Neural cell (in vitro differentiated cells): ENCODE data around the gene CHST2. TPM values are rescaled to one million over a fixed set of nuclear protein-coding genes. Genes with fewer than 3 reads are reported as not detected.

ENCODE experiments used
- H2AFZ ChIP-seq: fragments of 200-600, 300-800 bp; sonication (generic), shearing (Covaris generic); 2 replicates; pipeline ENCODE4 v1.6.0; 2014; ENCODE audit warnings: low read depth, mild to moderate bottlenecking, antibody characterized with exemption, low read length, moderate library complexity
- H3F3A ChIP-seq: fragments of 200-600 bp; shearing (Covaris generic); 2 replicates; pipeline ENCODE4 v1.6.1; 2016; ENCODE audit warnings: mild to moderate bottlenecking, moderate library complexity, mixed read lengths, antibody characterized with exemption, low read length; ENCODE audit not compliant: insufficient read depth, poor library complexity, severe bottlenecking
- H3K27ac ChIP-seq: fragments of 200-600, 300-800 bp; sonication (generic), shearing (Covaris generic); 2 replicates; pipeline ENCODE4 v1.5.1; 2014; ENCODE audit warnings: mild to moderate bottlenecking, low read length, moderate library complexity
- H3K27me3 ChIP-seq: fragments of 300-800, 200-600 bp; sonication (generic), shearing (Covaris generic); 2 replicates; pipeline ENCODE4 v1.6.0; 2014; ENCODE audit warnings: mild to moderate bottlenecking, low read depth, low read length, moderate library complexity; ENCODE audit not compliant: insufficient read depth
- H3K36me3 ChIP-seq: fragments of 300-800, 200-600 bp; sonication (generic), shearing (Covaris generic); 2 replicates; pipeline ENCODE4 v1.5.1; 2014; ENCODE audit warnings: mild to moderate bottlenecking, antibody characterized with exemption, low read length, moderate library complexity; ENCODE audit not compliant: insufficient read depth
- H3K4me2 ChIP-seq: fragments of 300-800, 200-600 bp; sonication (generic), shearing (Covaris generic); 2 replicates; pipeline ENCODE4 v1.6.0; 2014; ENCODE audit warnings: mild to moderate bottlenecking, low read length
- H3K4me3 ChIP-seq: fragments of 300-800, 200-600 bp; sonication (generic), shearing (Covaris generic); 2 replicates; pipeline ENCODE4 v1.5.1; 2014; ENCODE audit warnings: mild to moderate bottlenecking, low read length, moderate library complexity
- H3K79me2 ChIP-seq: fragments of 200-600 bp; shearing (Covaris generic); replicated peaks from 2 replicates; pipeline ENCODE4 v1.6.0; 2014; ENCODE audit warnings: mild to moderate bottlenecking, low read length, moderate library complexity; ENCODE audit not compliant: insufficient read depth
- H3K9ac ChIP-seq: fragments of 300-800, 200-600 bp; sonication (generic), shearing (Covaris generic); 2 replicates; pipeline ENCODE4 v1.6.1; 2016; ENCODE audit warnings: mild to moderate bottlenecking, low read length, mixed read lengths
- H3K9me2 ChIP-seq: fragments of 200-600 bp; shearing (Covaris generic); 2 replicates; pipeline ENCODE4 v1.6.1; 2016; ENCODE audit warnings: mild to moderate bottlenecking, low read length, mixed read lengths; ENCODE audit not compliant: insufficient read depth
- H3K9me3 ChIP-seq: fragments of 200-600, 300-800 bp; sonication (generic), shearing (Covaris generic); 2 replicates; pipeline ENCODE4 v1.6.1; 2016; ENCODE audit warnings: mild to moderate bottlenecking, mixed run types, low read length, moderate library complexity, mixed read lengths
- H4K20me1 ChIP-seq: fragments of 200-600 bp; shearing (Covaris generic); 2 replicates; pipeline ENCODE4 v1.6.1; 2016; ENCODE audit warnings: mild to moderate bottlenecking, mixed run types; ENCODE audit not compliant: insufficient read depth
- EP300 ChIP-seq: fragments of 450-650 bp; conservative IDR thresholded peaks from 2 replicates; pipeline ENCODE4 v1.6.1; 2014; ENCODE audit warnings: antibody characterized with exemption, mild to moderate bottlenecking, moderate library complexity; ENCODE audit not compliant: poor library complexity, severe bottlenecking
- EZH2 ChIP-seq: fragments of 200-600, 300-800 bp; shearing (Covaris generic), sonication (generic); IDR thresholded peaks from 2 replicates; pipeline ENCODE4 v1.6.1; 2014; ENCODE audit warnings: antibody characterized with exemption, low read length, borderline replicate concordance, mild to moderate bottlenecking; ENCODE audit not compliant: insufficient read depth, poor library complexity, severe bottlenecking
- MXI1 ChIP-seq: fragments of 450-650 bp; conservative IDR thresholded peaks from 2 replicates; pipeline ENCODE4 v1.6.1; 2014; ENCODE audit warnings: antibody characterized with exemption, mild to moderate bottlenecking; ENCODE audit not compliant: poor library complexity, severe bottlenecking
- POLR2AphosphoS5 ChIP-seq: IDR thresholded peaks from 2 replicates; pipeline ENCODE4 v1.6.1; 2012
- RAD21 ChIP-seq: fragments of 450-650 bp; conservative IDR thresholded peaks from 2 replicates; pipeline ENCODE4 v1.6.1; 2014; ENCODE audit warnings: antibody characterized with exemption, mild to moderate bottlenecking, moderate library complexity
- SMC3 ChIP-seq: fragments of 450-650 bp; conservative IDR thresholded peaks from 2 replicates; pipeline ENCODE4 v1.6.1; 2014; ENCODE audit warnings: antibody characterized with exemption, mild to moderate bottlenecking, moderate library complexity; ENCODE audit not compliant: poor library complexity
- TAF1 ChIP-seq: IDR thresholded peaks from 2 replicates; pipeline ENCODE4 v1.6.1; 2012; ENCODE audit warnings: low read depth
- polyA plus RNA-seq: library from polyadenylated mRNA; depleted of rRNA; stranded (reverse); fragments of >200 nt; gene quantifications from 2 replicates; pipeline ENCODE4 v1.2.3, GENCODE V29; 2014
- TF ChIP-seq, protein P1 (sequence below): IDR thresholded peaks from 2 replicates; pipeline ENCODE4 v1.6.1; 2012; ENCODE audit warnings: borderline replicate concordance
- TF ChIP-seq, protein P2 (sequence below): fragments of 450-650 bp; IDR thresholded peaks from 2 replicates; pipeline ENCODE4 v1.5.1; 2014; ENCODE audit warnings: antibody characterized with exemption, mild to moderate bottlenecking, moderate library complexity; ENCODE audit not compliant: poor library complexity, severe bottlenecking

Gene CHST2
- polyA plus RNA-seq, 1 donor from 2014 or later: 5.0 TPM

DNA sequence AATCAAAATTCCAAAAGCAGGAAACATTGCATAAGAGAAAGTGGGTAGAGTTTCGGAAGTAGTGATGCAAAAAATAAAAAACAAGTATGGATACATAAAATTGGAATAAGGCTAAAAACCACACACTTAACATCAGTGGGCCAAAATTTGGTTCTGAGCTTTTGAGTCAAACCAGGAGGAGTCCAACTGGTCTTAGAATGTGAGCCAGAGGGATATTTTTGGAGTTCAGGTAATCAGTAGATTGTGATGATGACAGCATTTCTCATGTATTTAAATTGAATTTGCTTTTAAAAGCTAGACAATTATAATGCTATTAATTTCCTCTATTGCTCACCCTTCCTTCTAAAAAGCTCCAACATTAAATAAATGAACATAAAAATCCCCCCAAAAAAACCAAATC is 38.2 kb upstream of the CHST2 start:
- H3K4me2 ChIP-seq: no peak overlapping the region
- TF ChIP-seq, protein P1, sequence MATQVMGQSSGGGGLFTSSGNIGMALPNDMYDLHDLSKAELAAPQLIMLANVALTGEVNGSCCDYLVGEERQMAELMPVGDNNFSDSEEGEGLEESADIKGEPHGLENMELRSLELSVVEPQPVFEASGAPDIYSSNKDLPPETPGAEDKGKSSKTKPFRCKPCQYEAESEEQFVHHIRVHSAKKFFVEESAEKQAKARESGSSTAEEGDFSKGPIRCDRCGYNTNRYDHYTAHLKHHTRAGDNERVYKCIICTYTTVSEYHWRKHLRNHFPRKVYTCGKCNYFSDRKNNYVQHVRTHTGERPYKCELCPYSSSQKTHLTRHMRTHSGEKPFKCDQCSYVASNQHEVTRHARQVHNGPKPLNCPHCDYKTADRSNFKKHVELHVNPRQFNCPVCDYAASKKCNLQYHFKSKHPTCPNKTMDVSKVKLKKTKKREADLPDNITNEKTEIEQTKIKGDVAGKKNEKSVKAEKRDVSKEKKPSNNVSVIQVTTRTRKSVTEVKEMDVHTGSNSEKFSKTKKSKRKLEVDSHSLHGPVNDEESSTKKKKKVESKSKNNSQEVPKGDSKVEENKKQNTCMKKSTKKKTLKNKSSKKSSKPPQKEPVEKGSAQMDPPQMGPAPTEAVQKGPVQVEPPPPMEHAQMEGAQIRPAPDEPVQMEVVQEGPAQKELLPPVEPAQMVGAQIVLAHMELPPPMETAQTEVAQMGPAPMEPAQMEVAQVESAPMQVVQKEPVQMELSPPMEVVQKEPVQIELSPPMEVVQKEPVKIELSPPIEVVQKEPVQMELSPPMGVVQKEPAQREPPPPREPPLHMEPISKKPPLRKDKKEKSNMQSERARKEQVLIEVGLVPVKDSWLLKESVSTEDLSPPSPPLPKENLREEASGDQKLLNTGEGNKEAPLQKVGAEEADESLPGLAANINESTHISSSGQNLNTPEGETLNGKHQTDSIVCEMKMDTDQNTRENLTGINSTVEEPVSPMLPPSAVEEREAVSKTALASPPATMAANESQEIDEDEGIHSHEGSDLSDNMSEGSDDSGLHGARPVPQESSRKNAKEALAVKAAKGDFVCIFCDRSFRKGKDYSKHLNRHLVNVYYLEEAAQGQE: no peak
- TF ChIP-seq EP300 (no peak), POLR2AphosphoS5 (no peak), RAD21 (no peak), EZH2 (no peak), MXI1 (no peak), SMC3 (no peak), TAF1 (no peak)
- TF ChIP-seq, protein P2, sequence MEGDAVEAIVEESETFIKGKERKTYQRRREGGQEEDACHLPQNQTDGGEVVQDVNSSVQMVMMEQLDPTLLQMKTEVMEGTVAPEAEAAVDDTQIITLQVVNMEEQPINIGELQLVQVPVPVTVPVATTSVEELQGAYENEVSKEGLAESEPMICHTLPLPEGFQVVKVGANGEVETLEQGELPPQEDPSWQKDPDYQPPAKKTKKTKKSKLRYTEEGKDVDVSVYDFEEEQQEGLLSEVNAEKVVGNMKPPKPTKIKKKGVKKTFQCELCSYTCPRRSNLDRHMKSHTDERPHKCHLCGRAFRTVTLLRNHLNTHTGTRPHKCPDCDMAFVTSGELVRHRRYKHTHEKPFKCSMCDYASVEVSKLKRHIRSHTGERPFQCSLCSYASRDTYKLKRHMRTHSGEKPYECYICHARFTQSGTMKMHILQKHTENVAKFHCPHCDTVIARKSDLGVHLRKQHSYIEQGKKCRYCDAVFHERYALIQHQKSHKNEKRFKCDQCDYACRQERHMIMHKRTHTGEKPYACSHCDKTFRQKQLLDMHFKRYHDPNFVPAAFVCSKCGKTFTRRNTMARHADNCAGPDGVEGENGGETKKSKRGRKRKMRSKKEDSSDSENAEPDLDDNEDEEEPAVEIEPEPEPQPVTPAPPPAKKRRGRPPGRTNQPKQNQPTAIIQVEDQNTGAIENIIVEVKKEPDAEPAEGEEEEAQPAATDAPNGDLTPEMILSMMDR: no peak
- no peak overlapping the region for H3K27ac ChIP-seq
- H3F3A ChIP-seq: no peaks in the 10 kb centered on the region
- H3K9me3 ChIP-seq: no peaks in the 10 kb centered on the region
- H3K4me3 ChIP-seq: no peak overlapping the region
- H3K9ac ChIP-seq: no peak overlapping the region
- no peaks in the 10 kb centered on the region for H3K79me2 ChIP-seq
- H3K36me3 ChIP-seq: no peaks in the 10 kb centered on the region
- no peak overlapping the region for H2AFZ ChIP-seq
- H3K9me2 ChIP-seq: no peaks in the 10 kb centered on the region
- no peaks in the 10 kb centered on the region for H3K27me3 ChIP-seq
- no peaks in the 10 kb centered on the region for H4K20me1 ChIP-seq

DNA sequence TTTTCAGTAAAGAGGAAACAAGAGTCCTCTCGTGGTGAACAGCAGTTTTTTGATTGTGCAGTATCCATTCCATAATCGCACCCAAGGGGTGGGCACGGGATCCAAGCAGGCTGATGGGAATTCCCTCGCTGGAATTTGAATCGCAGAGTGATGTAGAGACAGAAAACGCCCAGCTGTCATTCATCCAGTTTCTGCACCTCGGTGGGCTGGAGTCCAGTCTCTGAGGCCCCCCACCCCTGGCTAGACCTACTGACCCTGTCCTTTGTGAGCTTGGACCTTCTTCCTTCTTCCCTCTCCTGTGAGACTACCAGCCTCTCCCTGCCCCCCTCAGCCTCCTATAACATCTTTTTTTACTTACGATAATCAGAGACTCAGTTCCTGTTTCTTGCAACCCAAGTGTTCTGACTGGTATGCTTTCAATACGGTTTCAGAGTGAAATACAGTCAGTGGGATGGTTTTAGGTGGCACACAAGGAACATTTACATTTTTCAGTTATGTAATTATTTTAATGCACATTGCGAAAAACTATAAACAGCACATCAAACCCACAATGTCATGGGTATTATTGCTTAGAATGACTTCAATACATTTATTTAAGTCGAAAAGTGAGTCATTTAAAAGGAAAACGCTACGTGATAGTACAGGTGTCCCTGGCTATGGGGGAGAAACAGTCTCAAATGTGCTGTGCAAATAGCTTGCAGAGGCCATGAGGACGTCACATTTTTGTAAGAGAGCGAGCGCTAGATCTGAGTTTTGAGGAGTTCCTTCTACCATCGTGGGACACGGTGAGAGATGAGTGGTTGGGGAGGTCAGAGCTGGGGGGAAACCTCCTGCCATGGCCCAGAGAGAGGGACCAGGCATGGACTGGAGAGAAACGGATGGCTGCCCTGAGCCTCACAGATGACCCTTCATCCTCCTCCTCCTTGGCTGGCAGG is 37.5 kb upstream of the CHST2 start:
- Histone ChIP-seq H3K4me3 (no peak overlapping the region), H3K36me3 (no peaks in the 10 kb centered on the region), H3K4me2 (no peak overlapping the region), H3K27ac (no peak overlapping the region), H3K9ac (no peak overlapping the region), H3K79me2 (no peaks in the 10 kb centered on the region), H3K9me3 (no peaks in the 10 kb centered on the region), H2AFZ (no peak overlapping the region), H3K9me2 (no peaks in the 10 kb centered on the region), H3F3A (no peaks in the 10 kb centered on the region), H3K27me3 (no peaks in the 10 kb centered on the region), H4K20me1 (no peaks in the 10 kb centered on the region)
- TF ChIP-seq MXI1 (no peak), EZH2 (no peak), EP300 (no peak), TAF1 (no peak), SMC3 (no peak)
- TF ChIP-seq, protein P2: no peak
